Umbilical cord (tissue), 2 donors: ENCODE measurements around the gene RCN2. TPM values are rescaled to one million over a fixed set of nuclear protein-coding genes. Genes with fewer than 3 reads are reported as not detected.
"Not testable (repeated sequence)": the region's sequence is repeated elsewhere in the genome, so short reads cannot be mapped to it uniquely, and the experiment has no call there.

ENCODE experiments used
- DNase-seq: peaks from one replicate; pipeline ENCODE4 v3.0.0-alpha.2; 2015; ENCODE audit warnings: low spot score
- total RNA-seq: library from RNA; depleted of rRNA; stranded (reverse); fragments of >200 nt; gene quantifications from one replicate; pipeline ENCODE4 v1.2.3, GENCODE V29; 2014; ENCODE audit warnings: low replicate concordance; ENCODE audit not compliant: insufficient read depth

Gene RCN2
- total RNA-seq, 1 donor from 2014 or later, result 62.6 TPM

- DNase-seq, result peak; percentile 28
Measured at GRCh38 chr15:76932135-76932966, 802 bp downstream of the RCN2 start.

- DNase-seq, result no peak
Measured at GRCh38 chr15:76935620-76936019, 4.1 kb downstream of the RCN2 start.

- DNase-seq, result no peak
Measured at GRCh38 chr15:76936671-76937070, 5.1 kb downstream of the RCN2 start.

- no peak for DNase-seq
Measured at GRCh38 chr15:76938752-76939151, 7.2 kb downstream of the RCN2 start.

GRCh38 chr15:76939715-76940114 lies 8.2 kb downstream of the RCN2 start:
- no peak for DNase-seq

GRCh38 chr15:76941636-76942035 lies 10.1 kb downstream of the RCN2 start:
- DNase-seq, result no peak

GRCh38 chr15:76942331-76942730 lies 10.8 kb downstream of the RCN2 start:
- DNase-seq, result no peak

- DNase-seq, result peak; percentile 44
Measured at GRCh38 chr15:76945494-76946093, 14.0 kb downstream of the RCN2 start.

GRCh38 chr15:76947454-76947853 lies 15.9 kb downstream of the RCN2 start:
- DNase-seq, result no peak

GRCh38 chr15:76951220-76951619 lies 19.7 kb downstream of the RCN2 start:
- DNase-seq, result peak; percentile 73

GRCh38 chr15:76953913-76954312 lies 22.4 kb downstream of the RCN2 start:
- DNase-seq, result no peak

GRCh38 chr15:76954744-76955143 lies 23.2 kb downstream of the RCN2 start:
- DNase-seq, result no peak

- DNase-seq, result no peak
Measured at GRCh38 chr15:76961268-76962011, 29.9 kb downstream of the RCN2 start.

- no peak for DNase-seq
Measured at GRCh38 chr15:76962337-76963013, 30.9 kb downstream of the RCN2 start.

GRCh38 chr15:76963596-76963995 lies 32.0 kb downstream of the RCN2 start:
- DNase-seq, result no peak

- DNase-seq, result no peak
Measured at GRCh38 chr15:76964157-76964556, 32.6 kb downstream of the RCN2 start.

GRCh38 chr15:76966051-76966450 lies 34.5 kb downstream of the RCN2 start:
- DNase-seq, result not testable (repeated sequence)

GRCh38 chr15:76967067-76967466 lies 35.5 kb downstream of the RCN2 start:
- DNase-seq, result no peak

GRCh38 chr15:76968306-76968705 lies 36.8 kb downstream of the RCN2 start:
- DNase-seq, result no peak

- DNase-seq, result peak; percentile 87
Measured at GRCh38 chr15:76972389-76973361, 41.1 kb downstream of the RCN2 start.

GRCh38 chr15:76973362-76973743 lies 41.8 kb downstream of the RCN2 start:
- DNase-seq, result no peak
